ENCODE results near the gene MECR. TPM values are rescaled to one million over a fixed set of nuclear protein-coding genes. Genes with fewer than 3 reads are reported as not detected.

MECR gene
- total RNA-seq, 1 donor = 23.5 TPM

DNA sequence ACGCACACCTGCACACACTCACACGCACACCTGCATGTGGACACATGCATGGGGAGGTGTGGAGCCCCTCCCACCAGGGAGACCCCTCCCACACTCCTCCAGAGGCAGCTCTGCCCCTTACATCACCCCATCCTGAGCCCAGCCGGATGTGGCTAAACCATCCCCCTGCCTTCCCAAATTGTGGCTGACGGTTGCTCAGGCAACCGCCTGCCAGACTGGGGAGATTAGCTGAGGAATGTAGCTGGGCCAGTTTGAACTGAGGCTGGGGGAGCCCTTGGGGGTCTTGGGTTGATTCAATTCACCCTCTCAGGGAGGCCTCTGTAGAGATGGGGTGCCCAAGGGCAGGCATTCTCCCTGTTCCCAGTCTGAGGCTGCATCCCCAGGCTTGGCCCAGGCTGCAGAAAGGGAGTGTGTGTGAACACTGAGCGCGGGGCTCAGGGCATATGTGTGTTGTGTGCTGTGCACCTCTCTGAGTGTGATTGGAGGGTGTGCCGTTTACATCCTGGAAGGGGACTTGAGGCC, 18.5 kb upstream of the MECR start:
- no peaks in the 10 kb centered on the region for H3K9me3 ChIP-seq (ENCODE audit: low read depth, low read length)
- TF ChIP-seq CTCF (IDR thresholded peaks at IDR 0.05; ENCODE audit: extremely low read depth, low read depth, low read length) = no peak
- H3K4me1 ChIP-seq (ENCODE audit: insufficient read depth, low read length) = peaks cover 10% of the 10 kb centered on the region
- no peaks in the 10 kb centered on the region for H3K36me3 ChIP-seq (ENCODE audit: insufficient read depth, low read length)
- H3K4me3 ChIP-seq (ENCODE audit: insufficient read depth, low read length) = no peak overlapping the region
- H4K20me1 ChIP-seq (ENCODE audit: insufficient read depth, low read length) = no peaks in the 10 kb centered on the region
- no peak overlapping the region for H3K27ac ChIP-seq (ENCODE audit: low read depth, low read length)
- no peaks in the 10 kb centered on the region for H3K27me3 ChIP-seq (ENCODE audit: insufficient read depth, low read length)
- H2AFZ ChIP-seq (ENCODE audit: low read length) = peak overlapping the region; percentile 44
- peak; percentile 90 for DNase-seq (ENCODE audit: insufficient read length, low spot score, missing footprints)
- H3K4me2 ChIP-seq (ENCODE audit: insufficient read depth, low read length) = peak overlapping the region; percentile 33
- H3K79me2 ChIP-seq (ENCODE audit: insufficient read depth, low read length) = no peaks in the 10 kb centered on the region

DNA sequence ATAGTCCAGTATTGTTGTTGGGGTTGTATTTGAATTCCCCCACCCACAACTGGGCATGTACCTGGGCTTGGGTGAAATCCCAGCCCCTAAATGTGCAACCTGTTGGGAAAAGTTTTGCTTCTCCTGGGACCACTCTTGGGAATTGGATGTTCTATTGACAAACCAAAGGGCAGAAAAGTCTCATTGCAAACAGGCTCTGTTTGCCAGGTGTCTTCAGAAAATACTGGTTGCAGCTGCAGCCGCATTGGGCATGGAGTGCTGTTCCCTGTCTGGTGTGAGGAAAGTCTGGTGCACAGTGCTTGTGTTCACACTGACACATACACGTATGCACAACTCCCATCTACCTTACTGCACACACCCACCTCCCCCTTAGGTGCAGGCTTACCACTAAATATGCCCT, 17.7 kb upstream of the MECR start:
- no peaks in the 10 kb centered on the region for H4K20me1 ChIP-seq (ENCODE audit: insufficient read depth, low read length)
- H3K27me3 ChIP-seq (ENCODE audit: insufficient read depth, low read length) = no peaks in the 10 kb centered on the region
- H3K79me2 ChIP-seq (ENCODE audit: insufficient read depth, low read length) = no peaks in the 10 kb centered on the region
- H3K4me1 ChIP-seq (ENCODE audit: insufficient read depth, low read length) = peaks cover 18% of the 10 kb centered on the region
- H3K9me3 ChIP-seq (ENCODE audit: low read depth, low read length) = no peaks in the 10 kb centered on the region
- no peak overlapping the region for H3K27ac ChIP-seq (ENCODE audit: low read depth, low read length)
- no peak overlapping the region for H3K4me2 ChIP-seq (ENCODE audit: insufficient read depth, low read length)
- no peak overlapping the region for H3K4me3 ChIP-seq (ENCODE audit: insufficient read depth, low read length)
- no peak for TF ChIP-seq CTCF (IDR thresholded peaks at IDR 0.05; ENCODE audit: extremely low read depth, low read depth, low read length)
- no peak for DNase-seq (ENCODE audit: insufficient read length, low spot score, missing footprints)
- H2AFZ ChIP-seq (ENCODE audit: low read length) = no peak overlapping the region
- H3K36me3 ChIP-seq (ENCODE audit: insufficient read depth, low read length) = no peaks in the 10 kb centered on the region

- no peak overlapping the region for H3K4me2 ChIP-seq (ENCODE audit: insufficient read depth, low read length)
- H3K9me3 ChIP-seq (ENCODE audit: low read depth, low read length) = no peaks in the 10 kb centered on the region
- no peaks in the 10 kb centered on the region for H3K27me3 ChIP-seq (ENCODE audit: insufficient read depth, low read length)
- no peak for TF ChIP-seq CTCF (IDR thresholded peaks at IDR 0.05; ENCODE audit: extremely low read depth, low read depth, low read length)
- no peak overlapping the region for H3K4me3 ChIP-seq (ENCODE audit: insufficient read depth, low read length)
- no peaks in the 10 kb centered on the region for H3K79me2 ChIP-seq (ENCODE audit: insufficient read depth, low read length)
- no peaks in the 10 kb centered on the region for H3K36me3 ChIP-seq (ENCODE audit: insufficient read depth, low read length)
- H3K27ac ChIP-seq (ENCODE audit: low read depth, low read length) = no peak overlapping the region
- no peak for DNase-seq (ENCODE audit: insufficient read length, low spot score, missing footprints)
- H3K4me1 ChIP-seq (ENCODE audit: insufficient read depth, low read length) = peaks cover 22% of the 10 kb centered on the region
- no peak overlapping the region for H2AFZ ChIP-seq (ENCODE audit: low read length)
- no peaks in the 10 kb centered on the region for H4K20me1 ChIP-seq (ENCODE audit: insufficient read depth, low read length)
Observed at GRCh38 chr1:29247571-29248273, 17.0 kb upstream of the MECR start.

GRCh38 chr1:29247044-29247443, 16.3 kb upstream of the MECR start:
- Histone ChIP-seq H3K4me1 (ENCODE audit: insufficient read depth, low read length) (peaks cover 22% of the 10 kb centered on the region), H3K9me3 (ENCODE audit: low read depth, low read length) (no peaks in the 10 kb centered on the region), H3K27ac (ENCODE audit: low read depth, low read length) (no peak overlapping the region), H4K20me1 (ENCODE audit: insufficient read depth, low read length) (no peaks in the 10 kb centered on the region), H2AFZ (ENCODE audit: low read length) (no peak overlapping the region), H3K79me2 (ENCODE audit: insufficient read depth, low read length) (no peaks in the 10 kb centered on the region), H3K36me3 (ENCODE audit: insufficient read depth, low read length) (no peaks in the 10 kb centered on the region), H3K4me2 (ENCODE audit: insufficient read depth, low read length) (no peak overlapping the region), H3K4me3 (ENCODE audit: insufficient read depth, low read length) (no peak overlapping the region), H3K27me3 (ENCODE audit: insufficient read depth, low read length) (no peaks in the 10 kb centered on the region)
- no peak for DNase-seq (ENCODE audit: insufficient read length, low spot score, missing footprints)
- TF ChIP-seq CTCF (IDR thresholded peaks at IDR 0.05; ENCODE audit: extremely low read depth, low read depth, low read length) = no peak

Measured in osteoblast (primary cell).